Measurements from ENCODE around the gene NRTN. TPM values are rescaled to one million over a fixed set of nuclear protein-coding genes. Genes with fewer than 3 reads are reported as not detected.

The NRTN gene
- total RNA-seq, 1 experiment from 2014 or later, result 8.7 TPM

DNA sequence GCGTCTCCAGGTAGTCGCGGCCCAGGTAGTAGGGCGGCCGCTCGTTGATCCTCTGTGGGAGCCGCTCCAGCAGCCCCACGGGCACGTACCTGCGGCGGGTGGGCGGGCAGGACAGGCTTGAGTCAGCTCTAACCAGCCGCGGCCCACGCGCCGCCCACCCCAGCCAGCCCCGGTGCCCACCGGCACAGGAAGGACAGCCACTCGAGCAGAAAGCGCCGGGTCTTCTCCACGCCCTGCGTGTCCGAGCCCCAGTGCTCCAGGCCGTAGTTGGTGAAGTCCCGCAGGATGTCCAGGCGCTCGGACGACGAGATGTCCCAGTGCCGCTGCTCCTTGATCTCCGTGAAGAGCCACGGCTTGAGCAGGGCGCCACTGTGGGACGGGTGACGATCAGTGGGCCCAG is 19.4 kb upstream of the NRTN start:
- H3K27me3 ChIP-seq (ENCODE audit: control insufficient read depth, insufficient read depth, low read length), result no peaks in the 10 kb centered on the region
- peaks cover 20% of the 10 kb centered on the region for H3K36me3 ChIP-seq (replicated peaks; ENCODE audit: control insufficient read depth, insufficient read depth, low read length)
- no peak overlapping the region for H3K4me3 ChIP-seq (ENCODE audit: insufficient read depth, low read depth, low read length)
- no peak for DNase-seq

DNA sequence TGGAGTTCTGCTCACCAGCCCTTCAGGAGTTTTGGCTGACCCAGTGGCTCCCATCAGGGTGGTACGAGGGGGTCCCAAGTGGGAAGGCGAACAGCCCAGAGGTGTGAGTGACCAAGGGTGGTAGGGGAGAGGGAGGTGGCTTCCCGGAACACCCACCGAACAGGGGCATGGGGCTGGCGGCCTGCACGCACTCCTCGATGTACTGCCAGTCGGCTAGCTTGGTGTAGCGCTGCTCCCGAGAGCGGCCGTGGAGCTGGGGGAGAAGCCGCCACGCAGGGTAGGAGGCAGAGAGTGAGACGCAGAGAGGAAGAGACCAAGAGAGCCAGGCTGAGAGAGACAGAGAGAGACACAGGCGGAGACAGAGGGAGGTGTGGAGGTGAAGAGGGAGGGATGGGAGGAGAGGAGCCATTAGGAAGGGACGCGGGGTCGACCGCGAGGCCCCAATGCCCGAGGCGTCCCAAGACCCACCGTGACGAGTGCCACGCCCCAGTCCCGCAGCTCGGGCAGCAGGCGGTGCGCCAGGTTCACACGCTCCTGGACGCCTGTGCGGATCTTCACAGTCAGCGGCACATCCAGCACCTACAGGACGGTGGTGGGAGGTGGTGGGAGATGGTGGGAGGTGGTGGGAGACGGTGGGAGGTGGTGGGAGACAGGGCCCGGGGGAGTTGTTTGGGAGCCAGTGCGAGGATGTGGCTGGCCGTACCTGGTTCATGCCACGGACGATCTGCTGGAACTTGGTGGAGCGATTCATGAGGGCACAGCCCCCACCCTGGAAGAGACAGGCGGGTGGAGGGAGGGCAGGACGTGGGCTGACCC is 18.1 kb upstream of the NRTN start:
- H3K4me3 ChIP-seq (ENCODE audit: insufficient read depth, low read depth, low read length), result no peak overlapping the region
- H3K36me3 ChIP-seq (replicated peaks; ENCODE audit: control insufficient read depth, insufficient read depth, low read length), result peaks cover 20% of the 10 kb centered on the region
- H3K27me3 ChIP-seq (ENCODE audit: control insufficient read depth, insufficient read depth, low read length), result no peaks in the 10 kb centered on the region
- DNase-seq, result no peak

DNA sequence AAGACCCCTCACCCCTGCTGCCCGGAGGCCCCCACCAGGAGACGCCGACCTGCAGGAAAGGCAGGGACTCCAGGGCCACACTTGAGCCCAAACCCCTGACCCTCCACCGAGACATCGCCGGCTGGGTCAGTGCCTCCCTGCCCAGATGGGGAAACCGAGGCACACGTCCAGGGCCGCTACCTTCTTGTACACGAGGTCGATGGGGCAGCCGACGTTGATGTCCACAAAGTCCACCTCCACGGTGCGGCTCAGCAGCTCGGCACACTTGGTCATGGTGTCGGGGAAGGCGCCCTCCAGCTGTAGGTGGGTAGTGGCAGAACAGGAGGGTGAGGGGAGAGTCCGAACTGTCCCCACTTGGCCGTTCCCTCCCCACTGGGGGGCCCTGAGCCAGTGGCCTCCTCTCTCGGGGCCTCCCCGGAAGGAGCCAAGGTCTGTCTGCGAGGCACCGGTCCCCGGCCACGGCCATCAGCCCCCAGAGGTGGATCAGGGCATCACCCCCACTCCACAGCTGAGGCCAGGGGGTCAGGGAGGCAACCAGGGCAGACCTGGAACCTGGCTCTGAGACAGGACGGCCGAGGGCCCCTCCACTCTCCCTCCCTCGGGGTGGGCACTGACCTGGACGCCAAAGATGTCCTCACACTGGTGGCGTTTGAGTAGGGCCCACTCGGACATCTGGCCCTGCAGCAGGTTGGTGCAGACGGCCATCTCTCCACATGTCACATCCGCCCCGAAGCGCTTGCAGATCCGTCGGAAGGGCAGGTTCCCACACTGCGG is 17.3 kb upstream of the NRTN start:
- Histone ChIP-seq H3K4me3 (ENCODE audit: insufficient read depth, low read depth, low read length) (no peak overlapping the region), H3K27me3 (ENCODE audit: control insufficient read depth, insufficient read depth, low read length) (no peaks in the 10 kb centered on the region), H3K36me3 (replicated peaks; ENCODE audit: control insufficient read depth, insufficient read depth, low read length) (peaks cover 20% of the 10 kb centered on the region)
- DNase-seq, result no peak

DNA sequence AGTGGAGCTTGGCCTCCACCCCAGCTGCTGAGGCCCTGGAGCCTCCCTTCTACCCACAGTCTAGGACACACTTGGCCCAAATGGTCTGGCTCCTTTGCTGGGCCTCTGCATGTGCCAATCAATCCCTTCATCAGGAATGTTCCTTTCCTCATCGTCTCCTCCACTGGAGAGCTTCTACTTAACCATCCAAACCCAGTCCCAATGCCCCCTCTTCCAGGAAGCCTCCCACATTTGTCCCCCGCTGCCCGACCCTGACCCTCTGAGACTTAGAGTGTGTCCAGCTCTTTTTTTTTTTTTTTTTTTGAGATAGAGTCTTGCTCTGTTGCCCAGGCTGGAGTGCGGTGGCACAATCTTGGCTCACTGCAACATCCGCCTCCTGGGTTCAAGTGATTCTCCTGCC is 16.4 kb upstream of the NRTN start:
- peaks cover 20% of the 10 kb centered on the region for H3K36me3 ChIP-seq (replicated peaks; ENCODE audit: control insufficient read depth, insufficient read depth, low read length)
- H3K27me3 ChIP-seq (ENCODE audit: control insufficient read depth, insufficient read depth, low read length), result no peaks in the 10 kb centered on the region
- DNase-seq, result no peak
- H3K4me3 ChIP-seq (ENCODE audit: insufficient read depth, low read depth, low read length), result no peak overlapping the region

DNA sequence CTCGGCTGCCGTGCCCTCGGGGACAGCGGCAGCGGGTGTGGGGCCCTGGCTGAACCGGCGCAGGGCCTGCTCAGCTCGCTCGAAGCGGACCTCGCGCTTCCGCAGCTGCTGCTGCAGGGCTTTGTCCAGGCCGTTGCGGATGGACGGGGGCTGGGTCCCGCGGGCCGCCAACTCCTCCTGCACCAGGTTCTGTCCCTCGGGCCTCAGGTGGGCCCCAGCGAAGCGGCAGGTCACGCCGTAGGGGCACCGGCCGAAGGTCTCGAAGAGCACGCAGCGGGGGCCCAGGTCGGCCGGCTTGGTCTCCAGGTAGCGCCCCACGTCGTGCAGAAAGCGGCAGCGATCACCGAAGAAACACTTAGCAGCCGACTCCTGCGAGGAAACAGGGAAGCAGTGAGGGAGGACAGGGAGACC is 15.5 kb upstream of the NRTN start:
- peaks cover 20% of the 10 kb centered on the region for H3K36me3 ChIP-seq (replicated peaks; ENCODE audit: control insufficient read depth, insufficient read depth, low read length)
- H3K27me3 ChIP-seq (ENCODE audit: control insufficient read depth, insufficient read depth, low read length), result no peaks in the 10 kb centered on the region
- H3K4me3 ChIP-seq (ENCODE audit: insufficient read depth, low read depth, low read length), result no peak overlapping the region
- no peak for DNase-seq

DNA sequence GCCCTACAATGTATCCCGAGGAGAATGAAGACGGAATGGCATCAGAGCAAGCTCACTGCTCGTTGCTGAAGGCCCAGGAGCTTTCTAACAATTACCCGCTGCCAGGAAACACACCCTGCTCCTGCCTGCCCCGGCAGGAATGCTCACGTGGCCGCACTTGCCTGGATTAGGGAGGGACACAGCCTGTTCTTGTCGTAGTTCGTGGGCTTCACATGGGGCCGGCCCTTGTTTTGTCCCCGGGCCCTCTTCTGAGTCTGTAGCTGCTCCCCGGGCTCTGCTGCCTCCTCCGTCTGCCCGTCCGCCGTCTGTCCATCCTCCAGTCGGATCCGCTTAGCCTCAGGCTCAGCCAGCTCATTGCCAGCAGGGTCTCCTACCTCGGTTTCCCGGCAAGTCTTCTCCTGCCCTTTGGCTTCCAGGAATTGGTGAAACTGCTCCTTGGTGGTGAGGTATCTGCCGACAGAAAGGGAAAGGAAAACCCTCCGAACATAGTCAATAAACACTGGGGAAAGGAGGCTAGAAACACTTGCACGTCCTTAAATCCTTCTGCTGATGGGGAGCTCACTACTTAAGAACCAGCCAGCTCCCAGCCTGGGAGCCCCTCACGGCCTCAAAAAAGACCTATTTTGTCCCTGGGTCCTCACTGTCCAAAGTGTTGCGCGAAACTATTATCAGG is 14.8 kb upstream of the NRTN start:
- DNase-seq, result no peak

DNA sequence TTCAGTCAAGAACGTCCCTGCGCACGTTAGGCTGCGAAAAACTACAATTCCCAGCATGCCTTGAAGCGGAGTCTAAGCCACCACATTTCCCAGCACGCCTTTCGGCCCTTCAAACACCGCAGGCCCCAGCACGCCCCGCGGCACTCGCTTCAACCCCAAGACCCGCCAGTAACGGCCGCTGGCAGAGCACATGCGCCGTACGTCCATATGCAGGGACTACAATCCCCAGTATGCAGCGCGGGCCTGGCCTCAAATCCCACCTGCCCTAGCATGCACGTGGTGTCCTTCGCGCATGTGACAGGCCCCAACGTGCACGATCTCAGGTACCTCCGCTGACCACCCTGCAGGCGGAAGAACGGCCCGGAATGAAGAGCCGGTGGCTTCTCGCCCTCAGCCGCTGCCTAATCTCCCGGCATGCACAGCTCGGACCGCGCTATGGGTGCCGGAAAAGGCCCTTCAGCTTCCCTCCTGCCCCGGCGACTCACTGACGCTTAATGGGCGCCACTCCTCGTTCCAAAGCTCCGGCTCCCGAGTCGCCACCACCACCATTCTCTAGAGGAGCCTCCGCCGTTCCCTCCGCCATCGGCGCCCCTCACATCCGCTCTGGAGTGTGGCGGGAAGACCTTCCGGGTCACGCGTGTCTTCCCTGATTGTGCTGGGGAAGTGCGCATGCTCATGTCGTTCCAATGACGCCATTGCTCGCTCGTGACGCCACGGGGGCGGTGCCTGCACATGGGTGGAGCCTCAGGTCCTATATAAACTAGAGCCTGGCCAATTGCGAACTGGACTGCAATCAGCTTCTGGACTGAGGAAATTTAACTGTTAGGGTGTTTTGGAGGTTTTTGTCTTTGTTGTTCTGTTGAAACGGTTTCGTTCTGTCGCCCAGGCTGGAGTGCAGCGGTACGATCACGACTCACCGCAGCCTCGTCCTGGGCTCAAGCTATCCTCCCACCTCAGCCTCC is 14.0 kb upstream of the NRTN start, which contains the start of gene DUS3L:
Gene DUS3L, minus strand, starts transcription at position 605 of the 962 bp plus-strand sequence. Its CDS starts 22 bp downstream, at position 583.
- peak; percentile 98 for DNase-seq
- peaks cover 18% of the 10 kb centered on the region for H3K36me3 ChIP-seq (replicated peaks; ENCODE audit: control insufficient read depth, insufficient read depth, low read length)
- no peaks in the 10 kb centered on the region for H3K27me3 ChIP-seq (ENCODE audit: control insufficient read depth, insufficient read depth, low read length)
- H3K4me3 ChIP-seq (ENCODE audit: insufficient read depth, low read depth, low read length), result peak within 1 kb of the TSS; percentile 98

More for the DNA sequence above, 14.8 kb upstream of the NRTN start:
- peak overlapping the region; percentile 98 for H3K4me3 ChIP-seq (ENCODE audit: insufficient read depth, low read depth, low read length)
- no peaks in the 10 kb centered on the region for H3K27me3 ChIP-seq (ENCODE audit: control insufficient read depth, insufficient read depth, low read length)
- H3K36me3 ChIP-seq (replicated peaks; ENCODE audit: control insufficient read depth, insufficient read depth, low read length), result peaks cover 20% of the 10 kb centered on the region

DNA sequence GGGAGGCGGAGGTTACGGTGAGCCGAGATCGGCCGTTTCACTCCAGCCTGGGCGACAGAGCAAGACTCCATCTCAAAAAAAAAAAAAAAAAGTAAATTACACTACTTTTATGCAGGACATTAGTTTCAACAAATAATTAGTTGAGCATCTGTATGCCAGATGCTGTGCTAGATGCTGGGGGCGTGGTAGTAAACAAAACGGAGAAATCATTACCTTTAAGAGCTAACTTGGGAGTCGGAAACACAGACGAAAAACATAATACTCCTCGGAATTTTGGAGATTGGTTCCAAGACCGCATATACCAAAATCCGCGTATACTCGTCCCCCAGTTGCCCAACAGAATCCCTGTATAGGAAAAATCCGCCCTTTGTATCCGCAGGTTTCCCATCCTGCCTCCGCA is 12.6 kb upstream of the NRTN start:
- DNase-seq, result no peak
- no peak overlapping the region for H3K4me3 ChIP-seq (ENCODE audit: insufficient read depth, low read depth, low read length)
- H3K27me3 ChIP-seq (ENCODE audit: control insufficient read depth, insufficient read depth, low read length), result no peaks in the 10 kb centered on the region
- peaks cover 11% of the 10 kb centered on the region for H3K36me3 ChIP-seq (replicated peaks; ENCODE audit: control insufficient read depth, insufficient read depth, low read length)

DNA sequence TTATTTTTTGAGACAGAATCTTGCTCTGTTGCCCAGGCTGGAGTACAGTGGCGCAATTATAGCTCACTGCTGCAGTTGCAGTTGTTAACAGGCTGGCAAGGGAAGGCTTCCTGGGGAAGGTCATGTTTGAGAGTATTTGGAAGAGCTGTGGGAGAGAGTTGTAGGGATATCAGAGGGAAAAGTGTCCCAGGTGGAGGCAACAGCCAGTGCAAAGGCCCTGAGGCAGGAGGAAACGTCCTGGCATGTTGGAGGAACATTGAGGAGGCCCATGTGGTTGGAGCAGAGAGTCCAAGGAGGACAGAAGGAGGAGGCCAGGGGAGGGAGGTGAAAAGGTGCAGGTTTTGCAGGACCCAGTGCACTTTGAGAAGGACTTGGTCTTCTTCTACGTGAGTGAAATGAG is 11.7 kb upstream of the NRTN start:
- Histone ChIP-seq H3K4me3 (ENCODE audit: insufficient read depth, low read depth, low read length) (no peak overlapping the region), H3K36me3 (replicated peaks; ENCODE audit: control insufficient read depth, insufficient read depth, low read length) (peaks cover 8% of the 10 kb centered on the region), H3K27me3 (ENCODE audit: control insufficient read depth, insufficient read depth, low read length) (no peaks in the 10 kb centered on the region; the same call in 1 of the 2 replicates)
- no peak for DNase-seq

DNA sequence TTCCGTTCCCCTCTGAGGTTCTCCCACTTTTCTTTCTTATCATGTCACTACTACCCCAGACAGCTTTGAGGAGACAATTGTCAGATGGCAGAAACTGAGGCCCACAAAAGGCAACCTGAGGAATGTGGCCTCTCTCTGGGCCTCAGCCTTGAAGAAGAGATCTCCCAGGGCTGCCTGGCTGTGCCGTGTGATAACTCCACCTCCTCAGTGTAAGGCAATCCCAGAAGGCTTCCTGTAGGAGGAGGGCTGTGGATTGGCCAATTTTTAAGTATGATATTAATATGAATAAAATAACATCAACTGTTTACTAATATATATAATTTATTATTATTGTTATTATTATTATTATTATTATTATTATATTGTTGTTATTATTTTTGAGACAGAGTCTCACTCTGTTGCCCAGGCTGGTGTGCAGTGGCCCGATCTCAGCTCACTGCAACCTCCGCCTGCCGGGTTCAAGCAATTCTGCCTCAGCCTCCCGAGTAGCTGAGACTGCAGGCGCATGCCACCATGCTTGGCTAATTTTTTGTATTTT is 9.4 kb upstream of the NRTN start:
- no peak overlapping the region for H3K4me3 ChIP-seq (ENCODE audit: insufficient read depth, low read depth, low read length)
- H3K36me3 ChIP-seq (replicated peaks; ENCODE audit: control insufficient read depth, insufficient read depth, low read length), result no peaks in the 10 kb centered on the region
- no peak for DNase-seq
- H3K27me3 ChIP-seq (ENCODE audit: control insufficient read depth, insufficient read depth, low read length), result no peaks in the 10 kb centered on the region; the same call in 1 of the 2 replicates

DNA sequence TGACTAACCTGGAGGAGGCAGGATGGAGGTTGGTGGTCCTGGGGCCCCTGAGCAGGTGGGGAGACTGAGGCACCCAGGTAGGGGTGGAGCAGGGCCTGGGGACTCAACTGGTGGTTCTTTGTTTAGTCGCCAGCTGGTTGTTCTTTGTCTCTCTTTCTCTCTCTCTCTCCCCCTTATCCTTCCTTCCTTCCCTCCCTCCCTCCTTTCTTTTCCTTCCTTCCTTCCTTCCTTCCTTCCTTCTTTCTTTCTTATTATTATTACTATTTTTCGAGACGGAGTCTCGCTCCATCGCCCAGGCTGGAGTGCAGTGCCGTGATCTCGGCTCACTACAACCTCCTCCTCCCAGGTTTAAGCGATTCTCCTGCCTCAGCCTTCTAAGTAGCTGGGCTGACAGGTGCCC is 6.6 kb upstream of the NRTN start:
- Histone ChIP-seq H3K27me3 (ENCODE audit: control insufficient read depth, insufficient read depth, low read length) (peaks cover 3% of the 10 kb centered on the region), H3K36me3 (replicated peaks; ENCODE audit: control insufficient read depth, insufficient read depth, low read length) (no peaks in the 10 kb centered on the region), H3K4me3 (ENCODE audit: insufficient read depth, low read depth, low read length) (no peak overlapping the region)
- no peak for DNase-seq

DNA sequence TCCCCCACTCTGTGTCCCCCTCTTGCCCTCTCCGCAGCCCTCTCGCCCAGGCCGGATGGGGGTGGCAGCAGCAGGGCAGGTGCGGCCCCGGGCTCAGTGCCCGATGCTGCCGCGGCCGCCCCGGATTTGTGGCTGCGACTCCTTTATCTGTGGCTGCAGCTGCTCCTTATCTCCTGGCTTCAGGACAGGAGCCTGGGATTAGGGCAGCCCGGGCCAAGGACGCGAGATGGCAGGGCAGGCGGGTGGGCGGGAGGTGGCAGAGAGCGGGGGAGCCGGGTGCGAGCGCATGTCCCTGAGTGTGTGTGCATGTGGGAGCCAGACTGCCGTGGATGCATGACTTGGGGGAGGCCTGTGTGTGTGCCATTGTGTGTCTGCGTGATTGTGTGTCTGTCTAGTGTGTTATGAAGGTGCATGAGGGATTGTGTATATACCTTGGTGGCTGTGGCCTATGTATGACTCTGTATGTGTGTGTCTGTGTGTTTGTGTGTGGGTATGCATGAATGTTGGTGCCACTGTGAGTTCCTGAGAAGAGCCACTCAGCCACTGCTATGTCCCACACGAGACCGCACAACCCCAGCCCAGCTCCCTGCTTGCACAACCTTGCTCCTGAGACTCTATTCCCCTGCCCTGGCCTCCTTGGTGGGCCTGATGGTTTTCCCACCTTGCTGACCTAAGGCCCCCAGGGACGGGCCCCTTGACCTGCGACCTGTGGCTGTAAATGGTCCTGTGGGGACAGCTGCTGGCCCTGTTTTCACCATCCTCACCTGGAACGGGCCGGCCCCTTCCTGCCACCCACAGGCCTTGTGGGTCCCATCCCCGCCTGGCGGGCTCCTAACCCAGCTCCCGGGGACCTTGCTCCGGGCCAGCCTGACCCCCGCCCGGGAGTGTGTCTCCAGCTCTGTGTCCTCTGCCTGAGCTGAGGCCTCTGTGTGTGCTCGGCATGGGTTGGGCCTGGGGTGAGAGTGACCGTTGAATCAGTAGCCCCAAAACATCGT is 5.3 kb upstream of the NRTN start:
- Histone ChIP-seq H3K36me3 (replicated peaks; ENCODE audit: control insufficient read depth, insufficient read depth, low read length) (no peaks in the 10 kb centered on the region), H3K4me3 (ENCODE audit: insufficient read depth, low read depth, low read length) (no peak overlapping the region), H3K27me3 (ENCODE audit: control insufficient read depth, insufficient read depth, low read length) (peaks cover 11% of the 10 kb centered on the region)
- peak; percentile 52 for DNase-seq
